NB4 (cell line): ENCODE measurements around the gene SLC6A18.

Experiments
- MYC ChIP-seq: IDR thresholded peaks from 2 replicates; pipeline ENCODE4 v1.6.1; 2011; ENCODE audit warnings: low read depth, low read length
- POLR2A ChIP-seq: IDR thresholded peaks from 2 replicates; pipeline ENCODE4 v1.6.1; 2011; ENCODE audit warnings: mild to moderate bottlenecking; ENCODE audit not compliant: insufficient read length; ENCODE audit errors: extremely low read depth
- TF ChIP-seq, protein P1 (sequence below): IDR thresholded peaks from one replicate; pipeline ENCODE4 v1.5.1; 2012; ENCODE audit warnings: low read depth, low read length
- TF ChIP-seq, protein P2 (sequence below): IDR thresholded peaks from 2 replicates; pipeline ENCODE4 v1.6.1; 2011; ENCODE audit warnings: low read depth, low read length

DNA sequence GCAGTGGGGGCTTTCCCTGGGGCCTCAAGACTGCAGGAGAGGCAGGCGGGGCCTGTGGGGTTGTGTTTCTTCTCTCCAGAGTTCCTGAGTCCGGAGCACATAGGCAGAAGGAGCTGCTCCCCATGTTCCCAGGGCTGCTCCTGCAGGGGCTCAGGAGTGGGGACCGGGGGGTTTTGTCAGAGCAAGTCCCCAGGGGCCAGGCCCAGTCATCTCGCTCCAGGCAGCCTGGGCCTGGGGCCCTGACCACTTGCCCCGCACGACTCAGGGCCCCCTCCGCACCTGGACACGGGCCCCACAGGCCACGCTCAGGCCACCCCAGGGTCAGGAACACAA, 45.8 kb upstream of the SLC6A18 start:
- no peak for TF ChIP-seq POLR2A
- TF ChIP-seq, protein P1, sequence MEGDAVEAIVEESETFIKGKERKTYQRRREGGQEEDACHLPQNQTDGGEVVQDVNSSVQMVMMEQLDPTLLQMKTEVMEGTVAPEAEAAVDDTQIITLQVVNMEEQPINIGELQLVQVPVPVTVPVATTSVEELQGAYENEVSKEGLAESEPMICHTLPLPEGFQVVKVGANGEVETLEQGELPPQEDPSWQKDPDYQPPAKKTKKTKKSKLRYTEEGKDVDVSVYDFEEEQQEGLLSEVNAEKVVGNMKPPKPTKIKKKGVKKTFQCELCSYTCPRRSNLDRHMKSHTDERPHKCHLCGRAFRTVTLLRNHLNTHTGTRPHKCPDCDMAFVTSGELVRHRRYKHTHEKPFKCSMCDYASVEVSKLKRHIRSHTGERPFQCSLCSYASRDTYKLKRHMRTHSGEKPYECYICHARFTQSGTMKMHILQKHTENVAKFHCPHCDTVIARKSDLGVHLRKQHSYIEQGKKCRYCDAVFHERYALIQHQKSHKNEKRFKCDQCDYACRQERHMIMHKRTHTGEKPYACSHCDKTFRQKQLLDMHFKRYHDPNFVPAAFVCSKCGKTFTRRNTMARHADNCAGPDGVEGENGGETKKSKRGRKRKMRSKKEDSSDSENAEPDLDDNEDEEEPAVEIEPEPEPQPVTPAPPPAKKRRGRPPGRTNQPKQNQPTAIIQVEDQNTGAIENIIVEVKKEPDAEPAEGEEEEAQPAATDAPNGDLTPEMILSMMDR, result no peak
- no peak for TF ChIP-seq MYC
- TF ChIP-seq, protein P2, sequence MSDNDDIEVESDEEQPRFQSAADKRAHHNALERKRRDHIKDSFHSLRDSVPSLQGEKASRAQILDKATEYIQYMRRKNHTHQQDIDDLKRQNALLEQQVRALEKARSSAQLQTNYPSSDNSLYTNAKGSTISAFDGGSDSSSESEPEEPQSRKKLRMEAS, result no peak
